GM20000 (cell line): Measurements from ENCODE around the gene PNMA8C.

ENCODE experiments used
- DNase-seq: peaks from one replicate; pipeline ENCODE4 v3.0.0; 2012; ENCODE audit warnings: low spot score
- CTCF ChIP-seq: IDR thresholded peaks from 2 replicates; pipeline ENCODE4 v1.5.1; 2012; ENCODE audit warnings: mild to moderate bottlenecking, control low read depth; ENCODE audit errors: extremely low read depth, missing control alignments

Gene PNMA8C

DNA sequence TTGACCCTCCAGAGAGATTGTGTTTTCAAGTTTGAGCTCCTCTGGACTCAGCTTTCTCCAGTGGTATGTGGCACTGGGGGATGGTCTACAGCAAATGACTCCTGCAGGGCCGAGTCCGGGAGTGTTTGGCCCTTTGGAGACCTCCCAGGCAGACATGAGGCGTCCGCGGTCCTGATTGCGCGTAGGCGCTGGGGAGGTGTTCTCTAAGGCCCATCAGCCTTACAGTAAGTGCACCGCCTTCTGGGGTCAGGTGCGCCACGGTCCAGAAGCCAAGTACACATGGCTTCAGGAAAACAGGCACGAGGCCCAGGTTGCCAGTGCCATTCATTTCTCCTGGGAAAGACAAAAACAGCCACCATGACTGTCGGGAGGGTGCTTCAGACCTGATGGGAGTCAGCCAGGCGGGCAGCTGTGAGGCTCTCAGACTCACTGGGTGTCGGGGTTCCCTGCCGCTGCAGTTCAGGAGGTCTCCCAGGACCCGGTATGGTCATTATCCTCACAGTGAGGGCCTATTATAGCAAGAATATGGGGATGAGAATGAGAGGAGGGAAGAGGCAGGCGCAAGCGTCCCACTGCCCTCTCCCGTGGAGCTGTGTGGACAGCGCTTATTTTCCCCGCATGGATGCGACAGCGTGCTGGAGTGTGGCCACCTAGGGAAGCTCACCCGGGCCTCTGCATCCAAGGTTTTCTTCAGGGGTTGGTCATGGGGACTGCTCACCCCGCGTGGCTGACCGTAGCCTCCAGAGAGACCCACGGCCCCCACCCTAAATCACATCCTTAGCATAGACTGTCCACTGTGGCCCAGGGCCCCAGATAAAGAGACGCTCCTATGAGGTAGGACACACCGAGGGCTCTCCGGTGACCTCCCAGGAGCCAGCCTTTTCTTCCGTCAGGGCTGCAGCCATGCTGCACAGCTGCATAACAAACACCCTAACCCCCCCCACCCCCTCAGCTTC is 37.2 kb downstream of the PNMA8C start:
- DNase-seq, result no peak
- TF ChIP-seq CTCF, result no peak

- no peak for TF ChIP-seq CTCF
- DNase-seq, result no peak
Observed at GRCh38 chr19:46390866-46391265, 37.9 kb downstream of the PNMA8C start.

GRCh38 chr19:46390121-46390858 is 38.4 kb downstream of the PNMA8C start:
- TF ChIP-seq CTCF, result no peak
- DNase-seq, result no peak

DNA sequence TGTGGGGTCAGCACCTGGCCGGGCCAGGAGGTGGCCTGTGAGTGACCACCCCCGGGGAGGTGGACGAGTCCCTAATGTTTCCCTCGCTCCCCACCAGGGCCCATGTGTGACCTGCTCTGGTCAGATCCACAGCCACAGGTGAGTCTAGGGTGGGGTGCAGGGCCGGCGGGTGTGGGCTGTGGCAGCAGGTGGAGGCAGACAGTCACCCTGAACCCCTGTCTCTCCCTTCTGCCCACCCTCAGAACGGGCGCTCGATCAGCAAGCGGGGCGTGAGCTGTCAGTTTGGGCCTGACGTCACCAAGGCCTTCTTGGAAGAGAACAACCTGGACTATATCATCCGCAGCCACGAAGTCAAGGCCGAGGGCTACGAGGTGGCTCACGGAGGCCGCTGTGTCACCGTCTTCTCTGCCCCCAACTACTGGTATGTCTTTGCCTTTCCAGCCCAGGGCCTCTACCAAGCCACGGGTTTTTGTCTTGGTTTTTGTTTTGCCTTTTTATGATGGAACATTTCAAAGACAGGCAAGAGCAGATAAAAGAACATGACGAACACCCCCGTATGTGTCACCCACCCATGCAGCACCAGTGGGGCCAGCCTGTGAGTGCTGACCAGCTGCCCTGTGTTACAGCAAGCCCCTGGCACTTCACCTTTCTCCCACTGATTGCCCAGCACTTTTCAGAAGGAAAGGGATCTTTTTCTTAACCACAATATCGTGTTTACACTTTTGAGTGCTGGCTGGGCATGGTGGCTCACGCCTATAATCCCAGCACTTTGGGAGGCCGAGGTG is 40.2 kb downstream of the PNMA8C start:
- no peak for DNase-seq
- TF ChIP-seq CTCF, result no peak

- no peak for TF ChIP-seq CTCF
- no peak for DNase-seq
Observed at GRCh38 chr19:46387713-46388130, 41.0 kb downstream of the PNMA8C start.

- no peak for DNase-seq
- TF ChIP-seq CTCF, result no peak
Observed at GRCh38 chr19:46386996-46387712, 41.6 kb downstream of the PNMA8C start.
